AML-193 (cell line): ENCODE measurements around the gene SGCB.
"Not testable (repeated sequence)": the region's sequence is repeated elsewhere in the genome, so short reads cannot be mapped to it uniquely, and the experiment has no call there.

ENCODE experiments used
- DNase-seq, 2 experiments: peaks; one replicate each; lab custom pipeline; 2025; lab: John Stamatoyannopoulos, UW

SGCB gene

GRCh38 chr4:52038103-52038912 lies at the start of gene SGCB:
Gene SGCB (minus strand): TSS chr4:52038299. CDS start chr4:52038259, 40 bp downstream.
- no peak for DNase-seq

- not testable (repeated sequence) for DNase-seq
Measured at GRCh38 chr4:52086425-52086824, 48.3 kb upstream of the SGCB start.

GRCh38 chr4:52081216-52081615 lies 43.1 kb upstream of the SGCB start:
- no peak for DNase-seq

- DNase-seq, result no peak
Measured at GRCh38 chr4:52079659-52080058, 41.6 kb upstream of the SGCB start.

- DNase-seq, result no peak
Measured at GRCh38 chr4:52076731-52077130, 38.6 kb upstream of the SGCB start.

- no peak for DNase-seq
Measured at GRCh38 chr4:52071791-52072546, 33.9 kb upstream of the SGCB start.

- no peak for DNase-seq
Measured at GRCh38 chr4:52069571-52069970, 31.5 kb upstream of the SGCB start.

GRCh38 chr4:52059372-52059771 lies 21.3 kb upstream of the SGCB start:
- DNase-seq, result no peak

GRCh38 chr4:52058275-52058674 lies 20.2 kb upstream of the SGCB start:
- DNase-seq, result no peak

- no peak for DNase-seq
Measured at GRCh38 chr4:52057196-52057595, 19.1 kb upstream of the SGCB start.

- no peak for DNase-seq
Measured at GRCh38 chr4:52054254-52054653, 16.2 kb upstream of the SGCB start.

- DNase-seq, result no peak
Measured at GRCh38 chr4:52052475-52052780, 14.3 kb upstream of the SGCB start.

- no peak for DNase-seq
Measured at GRCh38 chr4:52051615-52052474, 13.7 kb upstream of the SGCB start.

GRCh38 chr4:52051213-52051614 lies 13.1 kb upstream of the SGCB start, which contains the start of gene SPATA18:
Gene SPATA18 (plus strand): TSS chr4:52051304. CDS start chr4:52051705, 401 bp downstream.
- DNase-seq, result no peak

GRCh38 chr4:52049266-52049665 lies 11.2 kb upstream of the SGCB start:
- no peak for DNase-seq

GRCh38 chr4:52045028-52045427 lies 6.9 kb upstream of the SGCB start:
- no peak for DNase-seq

- no peak for DNase-seq
Measured at GRCh38 chr4:52037689-52038102, 403 bp downstream of the SGCB start.

GRCh38 chr4:52036886-52037530 lies 1.1 kb downstream of the SGCB start:
- no peak for DNase-seq

GRCh38 chr4:52035190-52035589 lies 2.9 kb downstream of the SGCB start:
- no peak for DNase-seq

- no peak for DNase-seq
Measured at GRCh38 chr4:52032005-52032404, 6.1 kb downstream of the SGCB start.

GRCh38 chr4:52028970-52029369 lies 9.1 kb downstream of the SGCB start:
- DNase-seq, result no peak
